Inflammatory macrophage (primary cell): Measurements from ENCODE around the gene NOTCH2.
A peak's percentile ranks its signal among the peaks of the same experiment; 100 is the strongest.
"Not testable (repeated sequence)": the region's sequence is repeated elsewhere in the genome, so short reads cannot be mapped to it uniquely, and the experiment has no call there.

ENCODE experiments used
- DNase-seq, 2 donors: peaks; one replicate each; pipeline ENCODE4 v3.0.0-alpha.2; 2020 to 2022
- total RNA-seq, 18 experiments: gene quantifications; one replicate each; lab custom pipeline; 2026; ENCODE audit warnings: mixed read lengths in 6 of 18, inconsistent platforms in 2 of 18; lab: John Stamatoyannopoulos, UW

Gene NOTCH2
- total RNA-seq: 200 to 498 (median 381) reads per million in 18 experiments

GRCh38 chr1:120069067-120069919, at the start of gene NOTCH2:
Gene NOTCH2 (minus strand): TSS chr1:120069662. CDS start chr1:120069406, 256 bp downstream.
- DNase-seq: peak; percentile 2 to 22

- DNase-seq: peak; percentile 4 to 14
Measured at GRCh38 chr1:120117371-120118177, 48.1 kb upstream of the NOTCH2 start.

- not testable (repeated sequence) for DNase-seq
Measured at GRCh38 chr1:120116094-120116493, 46.6 kb upstream of the NOTCH2 start.

GRCh38 chr1:120113134-120113533, 43.7 kb upstream of the NOTCH2 start:
- not testable (repeated sequence) for DNase-seq

- not testable (repeated sequence) for DNase-seq
Measured at GRCh38 chr1:120112212-120112611, 42.8 kb upstream of the NOTCH2 start.

GRCh38 chr1:120111771-120112170, 42.3 kb upstream of the NOTCH2 start:
- not testable (repeated sequence) for DNase-seq

- not testable (repeated sequence) for DNase-seq
Measured at GRCh38 chr1:120111008-120111407, 41.5 kb upstream of the NOTCH2 start.

- DNase-seq: not testable (repeated sequence)
Measured at GRCh38 chr1:120109656-120110055, 40.2 kb upstream of the NOTCH2 start.

GRCh38 chr1:120109180-120109579, 39.7 kb upstream of the NOTCH2 start:
- not testable (repeated sequence) for DNase-seq

GRCh38 chr1:120105288-120105687, 35.8 kb upstream of the NOTCH2 start:
- peak in 1 of 2 donors; percentile 32 for DNase-seq

GRCh38 chr1:120103768-120104167, 34.3 kb upstream of the NOTCH2 start:
- DNase-seq: not testable (repeated sequence)

- DNase-seq: not testable (repeated sequence)
Measured at GRCh38 chr1:120101593-120101992, 32.1 kb upstream of the NOTCH2 start.

GRCh38 chr1:120100590-120100989, 31.1 kb upstream of the NOTCH2 start:
- not testable (repeated sequence) for DNase-seq

- DNase-seq: not testable (repeated sequence)
Measured at GRCh38 chr1:120098986-120099759, 29.7 kb upstream of the NOTCH2 start.

- DNase-seq: not testable (repeated sequence)
Measured at GRCh38 chr1:120096981-120097545, 27.6 kb upstream of the NOTCH2 start.

- not testable (repeated sequence) for DNase-seq
Measured at GRCh38 chr1:120093548-120094181, 24.2 kb upstream of the NOTCH2 start.

GRCh38 chr1:120092232-120093218, 23.1 kb upstream of the NOTCH2 start:
- peak in 1 of 2 donors; percentile 39 for DNase-seq

GRCh38 chr1:120090830-120091229, 21.4 kb upstream of the NOTCH2 start:
- DNase-seq: not testable (repeated sequence)

GRCh38 chr1:120087959-120088358, 18.5 kb upstream of the NOTCH2 start:
- peak; percentile 43 to 70 for DNase-seq

GRCh38 chr1:120069920-120070214, 405 bp upstream of the NOTCH2 start:
- DNase-seq: not testable (repeated sequence)
